Stimulated activated CD4-positive, alpha-beta T cell treated with anti-CD3 and anti-CD28 coated beads, Interleukin-1b, Interleukin-23, amount 100 ng/mL, for 48 hours (primary cell): ENCODE results near the gene CELSR1.
A peak's percentile ranks its signal among the peaks of the same experiment; 100 is the strongest.

Source experiments
- DNase-seq: peaks from one replicate; pipeline ENCODE4 v3.0.0-alpha.2; 2020

Gene CELSR1

GRCh38 chr22:46549971-46550641, 12.7 kb upstream of the CELSR1 start:
- DNase-seq = no peak

GRCh38 chr22:46549563-46549840, 12.1 kb upstream of the CELSR1 start:
- DNase-seq = no peak

- no peak for DNase-seq
These were observed 10.4 kb upstream of the CELSR1 start for GRCh38 chr22:46547883-46548244.

- no peak for DNase-seq
These were observed 9.9 kb upstream of the CELSR1 start for GRCh38 chr22:46547179-46547882.

GRCh38 chr22:46546466-46547178, 9.2 kb upstream of the CELSR1 start:
- DNase-seq = no peak

- DNase-seq = no peak
These were observed 7.8 kb upstream of the CELSR1 start for GRCh38 chr22:46545086-46545792.

- peak; percentile 75 for DNase-seq
These were observed 4.9 kb upstream of the CELSR1 start for GRCh38 chr22:46542011-46542985.

GRCh38 chr22:46541536-46541935, 4.1 kb upstream of the CELSR1 start:
- no peak for DNase-seq

- no peak for DNase-seq
These were observed 3.5 kb upstream of the CELSR1 start for GRCh38 chr22:46540874-46541273.

- DNase-seq = no peak
These were observed 1.7 kb upstream of the CELSR1 start for GRCh38 chr22:46539169-46539568.

GRCh38 chr22:46538814-46539160, 1.4 kb upstream of the CELSR1 start:
- DNase-seq = peak; percentile 37

GRCh38 chr22:46537946-46538813, 760 bp upstream of the CELSR1 start:
- DNase-seq = no peak

GRCh38 chr22:46536537-46537224, 739 bp downstream of the CELSR1 start:
- DNase-seq = no peak

GRCh38 chr22:46535876-46536536, 1.4 kb downstream of the CELSR1 start:
- no peak for DNase-seq

- no peak for DNase-seq
These were observed 2.4 kb downstream of the CELSR1 start for GRCh38 chr22:46534901-46535630.

GRCh38 chr22:46534177-46534776, 3.1 kb downstream of the CELSR1 start:
- DNase-seq = no peak

GRCh38 chr22:46533070-46533833, 4.2 kb downstream of the CELSR1 start:
- DNase-seq = no peak

GRCh38 chr22:46532416-46532815, 5.0 kb downstream of the CELSR1 start:
- DNase-seq = no peak
